ENCODE results near the gene LITAFD. TPM values are rescaled to one million over a fixed set of nuclear protein-coding genes. Genes with fewer than 3 reads are reported as not detected.
A peak's percentile ranks its signal among the peaks of the same experiment; 100 is the strongest.

The LITAFD gene
- total RNA-seq, 4 donors from 2014 or later: not detected

- no peak for TF ChIP-seq CTCF (IDR thresholded peaks at IDR 0.05)
- no peak overlapping the region for H3K27ac ChIP-seq
- in situ Hi-C loops (cut with MboI; ENCODE audit: low pct_ligation_motif_present in 1 of 4, low pct_unique_long_range_greater_than_20kb in 1 of 4, low sequenced_read_pairs in 3 of 4) (loop anchor here in 2 of 4 donors (10.0 kb wide), 1 partner anchor 101 kb away; no protein-coding TSS in a partner anchor), intact Hi-C loops (cut with DNase I; ENCODE audit: low total_unique reads) (loop anchor here (10.0 kb wide), 1 partner anchor 101 kb away; no protein-coding TSS in a partner anchor)
- peaks cover 0 to 8% (median 0%) of the 10 kb centered on the region in 4 donors for H3K4me1 ChIP-seq
- H3K4me3 ChIP-seq: no peak overlapping the region
- H3K36me3 ChIP-seq: peaks cover 0 to 92% (median 47%) of the 10 kb centered on the region in 4 donors
- H3K9me3 ChIP-seq: no peaks in the 10 kb centered on the region
- no peaks in the 10 kb centered on the region for H3K27me3 ChIP-seq
- no peak for DNase-seq
- whole genome bisulfite sequencing, 2 donors (ENCODE audit: low coverage in 1 of 2): 86 to 100% methylated on average over 1 to 8 of the region's 8 CpGs
Measured at GRCh38 chr16:8904018-8904430, 21.9 kb downstream of the LITAFD start.

- Histone ChIP-seq H3K4me3 (no peak overlapping the region), H3K9me3 (no peaks in the 10 kb centered on the region), H3K27ac (no peak overlapping the region), H3K36me3 (peaks cover 0 to 80% (median 41%) of the 10 kb centered on the region in 4 donors), H3K27me3 (no peaks in the 10 kb centered on the region), H3K4me1 (peaks cover 0 to 11% (median under 1%) of the 10 kb centered on the region in 4 donors)
- 63 to 65% methylated on average over 4 to 13 of the region's 13 CpGs for WGBS, 2 donors (ENCODE audit: low coverage in 1 of 2)
- TF ChIP-seq CTCF (IDR thresholded peaks at IDR 0.05) (peak; percentile 14 to 42 (median 29)), EP300 (IDR thresholded peaks at IDR 0.05; ENCODE audit: low read depth) (no peak), POLR2A (IDR thresholded peaks at IDR 0.05) (no peak), POLR2AphosphoS5 (IDR thresholded peaks at IDR 0.05) (no peak)
- intact Hi-C loops (cut with DNase I; ENCODE audit: low total_unique reads): loop anchor here (10.0 kb wide), 1 partner anchor 100 kb away; no protein-coding TSS in a partner anchor
- in situ Hi-C loops (cut with MboI; ENCODE audit: low pct_ligation_motif_present in 1 of 4, low pct_unique_long_range_greater_than_20kb in 1 of 4, low sequenced_read_pairs in 3 of 4): loop anchor here in 2 of 4 donors (10.0 kb wide), 1 partner anchor 100 kb away; no protein-coding TSS in a partner anchor
- DNase-seq: no peak
Measured at GRCh38 chr16:8905168-8905762, 23.1 kb downstream of the LITAFD start.

GRCh38 chr16:8905795-8906591 lies 23.8 kb downstream of the LITAFD start:
- in situ Hi-C loops (cut with MboI; ENCODE audit: low pct_ligation_motif_present in 1 of 4, low pct_unique_long_range_greater_than_20kb in 1 of 4, low sequenced_read_pairs in 3 of 4): loop anchor here in 2 of 4 donors (10.0 kb wide), 1 partner anchor 99 kb away; no protein-coding TSS in a partner anchor
- Histone ChIP-seq H3K4me1 (peaks cover 0 to 19% (median 7%) of the 10 kb centered on the region in 4 donors), H3K9me3 (no peaks in the 10 kb centered on the region), H3K27ac (no peak overlapping the region), H3K36me3 (peaks cover 0 to 81% (median 35%) of the 10 kb centered on the region in 4 donors), H3K4me3 (no peak overlapping the region), H3K27me3 (no peaks in the 10 kb centered on the region)
- TF ChIP-seq EP300 (IDR thresholded peaks at IDR 0.05; ENCODE audit: low read depth) (no peak), POLR2AphosphoS5 (IDR thresholded peaks at IDR 0.05) (no peak), POLR2A (IDR thresholded peaks at IDR 0.05) (no peak), CTCF (IDR thresholded peaks at IDR 0.05) (peak in 1 of 5 experiments; percentile 12)
- DNase-seq: no peak
- 89 to 90% methylated on average over 10 to 14 of the region's 14 CpGs for WGBS, 2 donors (ENCODE audit: low coverage in 1 of 2)
- intact Hi-C loops (cut with DNase I; ENCODE audit: low total_unique reads): loop anchor here (10.0 kb wide), 1 partner anchor 99 kb away; no protein-coding TSS in a partner anchor

- H3K27me3 ChIP-seq: no peaks in the 10 kb centered on the region
- H3K4me3 ChIP-seq: no peak overlapping the region
- peaks cover 0 to 30% (median 16%) of the 10 kb centered on the region in 4 donors for H3K4me1 ChIP-seq
- in situ Hi-C loops (cut with MboI; ENCODE audit: low pct_ligation_motif_present in 1 of 4, low pct_unique_long_range_greater_than_20kb in 1 of 4, low sequenced_read_pairs in 3 of 4): loop anchor here in 2 of 4 donors (10.0 kb wide), 1 partner anchor 98 kb away; no protein-coding TSS in a partner anchor
- H3K27ac ChIP-seq: no peak overlapping the region
- H3K9me3 ChIP-seq: no peaks in the 10 kb centered on the region
- intact Hi-C loops (cut with DNase I; ENCODE audit: low total_unique reads): loop anchor here (10.0 kb wide), 1 partner anchor 98 kb away; no protein-coding TSS in a partner anchor
- TF ChIP-seq POLR2A (IDR thresholded peaks at IDR 0.05): no peak
- no peak for TF ChIP-seq EP300 (IDR thresholded peaks at IDR 0.05; ENCODE audit: low read depth)
- no peak for TF ChIP-seq POLR2AphosphoS5 (IDR thresholded peaks at IDR 0.05)
- TF ChIP-seq CTCF (IDR thresholded peaks at IDR 0.05): no peak
- H3K36me3 ChIP-seq: peaks cover 0 to 76% (median 33%) of the 10 kb centered on the region in 4 donors
- DNase-seq: no peak
- WGBS, 2 donors (ENCODE audit: low coverage in 1 of 2): 59 to 81% methylated on average over 2 to 4 of the region's 4 CpGs
Measured at GRCh38 chr16:8907096-8907495, 24.9 kb downstream of the LITAFD start.
